Measurements from ENCODE around the gene TMC8. TPM values are rescaled to one million over a fixed set of nuclear protein-coding genes. Genes with fewer than 3 reads are reported as not detected.

The TMC8 gene
- total RNA-seq, 1 donor from 2014 or later, result 0.40 TPM

DNA sequence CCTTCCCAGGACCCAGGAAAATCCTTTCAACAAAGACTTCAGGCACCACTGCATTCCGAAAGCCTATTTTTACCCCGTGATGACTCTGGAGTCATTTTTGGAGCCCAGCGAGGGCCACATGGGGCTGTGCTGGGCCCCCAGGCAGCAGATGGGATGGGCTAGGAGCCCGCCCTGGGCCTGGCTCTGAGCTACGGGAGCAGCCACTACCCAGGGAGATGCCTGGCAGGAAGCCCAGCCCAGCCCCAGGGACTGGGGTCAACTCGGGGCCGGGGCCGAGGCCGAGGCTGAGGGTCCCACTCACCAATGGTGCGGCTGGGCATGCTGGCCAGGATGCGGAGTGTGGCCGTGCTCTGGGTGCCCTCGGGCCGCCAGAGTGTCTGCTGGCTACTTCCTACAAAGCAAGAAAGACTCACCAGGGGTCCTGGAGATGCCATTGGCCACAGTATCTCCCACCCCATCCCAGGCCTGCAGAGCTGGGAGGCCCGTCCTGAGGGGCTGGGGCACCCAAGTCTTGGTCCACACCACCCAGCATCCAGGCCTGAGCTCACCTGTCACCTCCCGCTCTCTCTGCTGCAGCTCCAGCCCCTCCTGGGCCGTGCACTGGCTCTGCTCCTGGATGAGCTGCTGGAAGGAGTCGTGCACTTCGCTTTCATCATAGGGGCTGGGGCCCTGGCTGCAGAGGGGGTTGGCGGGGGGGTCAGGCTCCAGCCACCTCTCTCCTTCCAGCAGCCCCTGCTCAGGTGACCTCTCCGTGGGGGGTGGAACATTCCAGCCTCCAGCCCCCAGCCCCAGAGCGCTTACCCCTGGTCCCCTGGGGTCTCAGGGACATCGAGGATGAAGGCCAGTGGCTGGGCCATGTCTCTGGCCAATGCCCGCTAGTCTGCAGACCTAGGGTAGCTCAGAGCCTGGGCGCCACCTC is 4.3 kb upstream of the TMC8 start:
- no peak for TF ChIP-seq CTCF (IDR thresholded peaks at IDR 0.05)
- Mint-ChIP-seq H3K27ac (ENCODE audit: unreplicated experiment) (no peak overlapping the region), H3K27me3 (ENCODE audit: low read depth) (no peaks in the 10 kb centered on the region), H3K4me1 (ENCODE audit: low read depth) (peaks cover 12% of the 10 kb centered on the region), H3K9me3 (ENCODE audit: low read depth) (no peaks in the 10 kb centered on the region), H3K4me3 (ENCODE audit: unreplicated experiment) (peak overlapping the region; percentile 9), H3K36me3 (ENCODE audit: low read depth) (peaks cover 2% of the 10 kb centered on the region)
- DNase-seq (ENCODE audit: low spot score), result no peak

DNA sequence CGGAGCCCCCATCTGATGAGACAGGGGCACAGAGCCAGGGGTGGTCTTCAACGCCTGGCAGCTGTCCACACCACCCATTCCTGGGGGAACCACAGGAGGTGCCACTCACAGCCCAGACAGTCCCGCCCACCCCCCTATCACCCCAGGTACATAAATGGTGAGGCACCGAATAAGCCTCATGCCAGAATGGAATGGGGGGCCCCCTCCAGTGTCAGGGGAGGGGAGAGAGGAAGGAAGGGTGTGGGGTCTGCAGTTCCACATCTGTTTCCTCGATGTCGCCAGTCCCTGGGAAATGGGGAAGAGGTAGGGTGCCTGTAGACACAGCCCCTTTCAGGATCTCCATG is 3.7 kb upstream of the TMC8 start:
- H3K27me3 Mint-ChIP-seq (ENCODE audit: low read depth), result no peaks in the 10 kb centered on the region
- H3K4me1 Mint-ChIP-seq (ENCODE audit: low read depth), result peaks cover 12% of the 10 kb centered on the region
- peaks cover 2% of the 10 kb centered on the region for H3K36me3 Mint-ChIP-seq (ENCODE audit: low read depth)
- no peaks in the 10 kb centered on the region for H3K9me3 Mint-ChIP-seq (ENCODE audit: low read depth)
- no peak for DNase-seq (ENCODE audit: low spot score)
- no peak overlapping the region for H3K27ac Mint-ChIP-seq (ENCODE audit: unreplicated experiment)
- H3K4me3 Mint-ChIP-seq (ENCODE audit: unreplicated experiment), result peak overlapping the region; percentile 77
- no peak for TF ChIP-seq CTCF (IDR thresholded peaks at IDR 0.05)

GRCh38 chr17:78127239-78127887 is 3.2 kb upstream of the TMC8 start:
- H3K4me1 Mint-ChIP-seq (ENCODE audit: low read depth), result peaks cover 12% of the 10 kb centered on the region

GRCh38 chr17:78127888-78128550 is 2.6 kb upstream of the TMC8 start:
- H3K4me3 Mint-ChIP-seq (ENCODE audit: unreplicated experiment), result peak overlapping the region; percentile 77
- TF ChIP-seq CTCF (IDR thresholded peaks at IDR 0.05), result no peak
- H3K4me1 Mint-ChIP-seq (ENCODE audit: low read depth), result peaks cover 12% of the 10 kb centered on the region
- no peaks in the 10 kb centered on the region for H3K9me3 Mint-ChIP-seq (ENCODE audit: low read depth)
- no peak for DNase-seq (ENCODE audit: low spot score)
- peaks cover 2% of the 10 kb centered on the region for H3K36me3 Mint-ChIP-seq (ENCODE audit: low read depth)
- no peaks in the 10 kb centered on the region for H3K27me3 Mint-ChIP-seq (ENCODE audit: low read depth)
- peak overlapping the region; percentile 36 for H3K27ac Mint-ChIP-seq (ENCODE audit: unreplicated experiment)

More at GRCh38 chr17:78127239-78127887, 3.2 kb upstream of the TMC8 start:
- Mint-ChIP-seq H3K36me3 (ENCODE audit: low read depth) (peaks cover 2% of the 10 kb centered on the region), H3K27ac (ENCODE audit: unreplicated experiment) (peak overlapping the region; percentile 36), H3K9me3 (ENCODE audit: low read depth) (no peaks in the 10 kb centered on the region), H3K27me3 (ENCODE audit: low read depth) (no peaks in the 10 kb centered on the region), H3K4me3 (ENCODE audit: unreplicated experiment) (peak overlapping the region; percentile 77)
- DNase-seq (ENCODE audit: low spot score), result no peak
- TF ChIP-seq CTCF (IDR thresholded peaks at IDR 0.05), result no peak

All from chondrocyte (in vitro differentiated cells).